ENCODE measurements around the gene BRD8. TPM values are rescaled to one million over a fixed set of nuclear protein-coding genes. Genes with fewer than 3 reads are reported as not detected.

The BRD8 gene
- total RNA-seq, 1 donor from 2014 or later, result 54.1 TPM

- no peak for DNase-seq
These were observed 81.2 kb downstream of the BRD8 start for GRCh38 chr5:138096997-138097828.

- no peak for DNase-seq
These were observed 82.1 kb downstream of the BRD8 start for GRCh38 chr5:138096363-138096762.

DNA sequence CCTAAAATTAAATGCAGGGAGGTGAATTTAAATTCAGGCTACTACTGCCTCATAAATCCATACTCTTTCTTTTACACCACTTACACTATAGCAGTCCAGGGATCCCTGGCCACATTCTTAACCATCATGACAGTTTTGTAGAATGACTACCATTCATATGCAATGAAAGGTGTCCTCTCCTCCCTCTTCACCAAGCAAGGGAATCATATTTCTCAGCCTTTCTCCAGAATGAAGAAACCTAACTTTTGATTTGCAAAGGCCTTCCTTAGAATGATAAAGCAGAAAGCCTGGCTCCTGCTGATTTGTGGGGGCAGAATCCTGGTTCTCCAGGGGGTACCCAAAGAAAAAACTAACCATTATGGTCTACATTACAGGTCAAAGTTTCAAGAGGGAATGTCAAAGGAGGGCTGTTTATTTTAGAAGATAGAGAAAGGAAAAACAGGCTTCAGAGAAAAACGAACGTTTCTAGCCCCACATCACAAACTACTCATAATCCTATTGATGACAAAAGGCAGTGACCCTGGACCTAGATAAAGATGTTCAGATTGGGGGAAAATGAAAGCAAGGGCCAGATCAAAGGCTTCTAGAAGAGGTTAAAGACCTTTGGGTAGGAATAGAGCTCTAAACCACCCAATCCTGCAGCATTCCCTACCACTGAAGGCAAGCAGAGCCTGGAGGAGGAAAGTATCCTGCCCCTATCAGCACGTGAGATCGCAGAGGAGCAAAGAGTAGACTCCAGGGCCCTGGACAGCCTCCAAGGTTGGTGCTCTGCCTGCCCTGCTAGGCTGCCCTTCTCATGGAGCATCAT, 83.1 kb downstream of the BRD8 start:
- no peak for DNase-seq

GRCh38 chr5:138093036-138093435, 85.4 kb downstream of the BRD8 start:
- DNase-seq, result no peak

- DNase-seq, result no peak
These were observed 86.1 kb downstream of the BRD8 start for GRCh38 chr5:138092301-138092700.

DNA sequence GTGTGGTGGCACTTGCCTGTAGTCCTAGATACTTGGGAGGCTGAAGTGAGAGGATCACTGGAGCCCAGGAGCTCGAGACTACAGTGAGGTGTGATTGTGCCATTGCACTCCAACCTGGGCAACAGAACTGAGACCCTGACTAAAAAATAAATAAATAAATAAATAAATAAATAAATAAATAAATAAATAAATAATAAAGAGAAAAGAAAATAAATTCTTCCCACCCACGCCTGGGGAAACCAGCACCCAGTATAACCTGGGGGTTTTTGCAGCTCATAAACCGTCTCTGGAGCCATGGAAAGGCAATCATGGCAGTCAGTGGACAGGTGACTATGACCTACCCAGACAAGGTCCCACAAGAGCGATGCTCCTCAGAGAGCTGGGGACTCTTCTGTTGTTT, 86.7 kb downstream of the BRD8 start:
- DNase-seq, result no peak

Small RNA genes lying within 50 kb of the gene (small RNA-seq; reads per million reads assigned to genes)
- not detected for gene RNU6-460P (ENCODE audit: low replicate concordance)
- gene RNU6-888P (ENCODE audit: low replicate concordance), result not detected

Other genes with a start within 250 kb of the BRD8 start
- gene FAM13B, start 145.6 kb downstream of the BRD8 start, total RNA-seq, result 48.2 TPM
- not detected for gene WNT8A, start 94.6 kb downstream of the BRD8 start, total RNA-seq
- 1.4 TPM for gene NME5, start 39.2 kb downstream of the BRD8 start, total RNA-seq
- gene KIF20A, start 482 bp upstream of the BRD8 start, total RNA-seq, result 24.8 TPM
- gene CDC23, start 34.7 kb upstream of the BRD8 start, total RNA-seq, result 35.0 TPM
- 4.1 TPM for gene GFRA3, start 96.0 kb upstream of the BRD8 start, total RNA-seq
- gene CDC25C, start 153.2 kb upstream of the BRD8 start, total RNA-seq, result 4.4 TPM
- gene FAM53C, start 159.6 kb upstream of the BRD8 start, total RNA-seq, result 27.8 TPM
- 80.2 TPM for gene KDM3B, start 174.1 kb upstream of the BRD8 start, total RNA-seq